Measurements from ENCODE around the gene AKR1B15.

DNA sequence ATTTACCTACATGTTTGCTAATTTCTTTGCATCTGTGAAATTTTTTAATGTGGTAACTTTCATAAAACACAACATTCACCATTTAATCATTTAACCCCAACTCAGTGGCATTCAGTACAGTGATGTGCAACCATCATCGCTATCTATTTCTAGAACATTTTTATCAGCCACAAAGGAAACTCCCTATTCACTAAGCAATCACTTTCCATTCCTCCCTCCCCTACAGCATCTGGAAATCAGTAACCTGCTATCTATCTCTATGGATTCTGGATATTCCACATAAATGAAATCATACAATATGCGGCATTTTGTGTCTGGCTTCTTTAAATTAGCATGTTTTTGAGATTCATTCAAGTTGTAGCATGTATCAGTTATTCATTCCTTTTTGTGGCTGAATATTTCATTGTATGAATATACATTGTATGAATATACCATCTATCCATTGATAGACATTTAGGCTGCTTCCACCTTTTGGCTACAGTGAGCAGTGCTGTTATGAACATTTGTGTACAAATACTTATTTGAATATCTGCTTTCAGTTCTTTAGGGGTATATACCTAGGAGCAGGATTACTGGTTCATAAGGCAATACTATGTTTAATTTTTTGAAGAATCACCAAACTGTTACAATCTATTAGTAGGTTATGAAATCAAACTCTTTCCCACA is 78.3 kb downstream of the AKR1B15 start:
- TF ChIP-seq, protein P1, sequence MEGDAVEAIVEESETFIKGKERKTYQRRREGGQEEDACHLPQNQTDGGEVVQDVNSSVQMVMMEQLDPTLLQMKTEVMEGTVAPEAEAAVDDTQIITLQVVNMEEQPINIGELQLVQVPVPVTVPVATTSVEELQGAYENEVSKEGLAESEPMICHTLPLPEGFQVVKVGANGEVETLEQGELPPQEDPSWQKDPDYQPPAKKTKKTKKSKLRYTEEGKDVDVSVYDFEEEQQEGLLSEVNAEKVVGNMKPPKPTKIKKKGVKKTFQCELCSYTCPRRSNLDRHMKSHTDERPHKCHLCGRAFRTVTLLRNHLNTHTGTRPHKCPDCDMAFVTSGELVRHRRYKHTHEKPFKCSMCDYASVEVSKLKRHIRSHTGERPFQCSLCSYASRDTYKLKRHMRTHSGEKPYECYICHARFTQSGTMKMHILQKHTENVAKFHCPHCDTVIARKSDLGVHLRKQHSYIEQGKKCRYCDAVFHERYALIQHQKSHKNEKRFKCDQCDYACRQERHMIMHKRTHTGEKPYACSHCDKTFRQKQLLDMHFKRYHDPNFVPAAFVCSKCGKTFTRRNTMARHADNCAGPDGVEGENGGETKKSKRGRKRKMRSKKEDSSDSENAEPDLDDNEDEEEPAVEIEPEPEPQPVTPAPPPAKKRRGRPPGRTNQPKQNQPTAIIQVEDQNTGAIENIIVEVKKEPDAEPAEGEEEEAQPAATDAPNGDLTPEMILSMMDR (conservative IDR thresholded peaks at IDR 0.05): no peak
- no peak for TF ChIP-seq ZFX (IDR thresholded peaks at IDR 0.05)

Data from C4-2B (cell line).